IPS-15b (cell line): ENCODE measurements around the gene NAV2.
"Not testable (repeated sequence)": the region's sequence is repeated elsewhere in the genome, so short reads cannot be mapped to it uniquely, and the experiment has no call there.

Experiments used
- H3K27me3 ChIP-seq: one replicate; pipeline ENCODE4 v1.6.1; 2013; ENCODE audit warnings: low read length; ENCODE audit not compliant: control insufficient read depth, insufficient read depth
- H3K36me3 ChIP-seq: one replicate; pipeline ENCODE4 v1.6.1; 2013; ENCODE audit warnings: low read length; ENCODE audit not compliant: control insufficient read depth, insufficient read depth
- H3K4me1 ChIP-seq: one replicate; pipeline ENCODE4 v1.6.1; 2013; ENCODE audit warnings: mild to moderate bottlenecking, low read length; ENCODE audit not compliant: control insufficient read depth, insufficient read depth
- H3K4me3 ChIP-seq: one replicate; pipeline ENCODE4 v1.5.1; 2013; ENCODE audit warnings: low read depth, low read length
- H3K9ac ChIP-seq: one replicate; pipeline ENCODE4 v1.6.1; 2013; ENCODE audit warnings: low read depth, mild to moderate bottlenecking, low read length
- H3K9me3 ChIP-seq: one replicate; pipeline ENCODE4 v1.6.1; 2013; ENCODE audit warnings: mild to moderate bottlenecking, low read length; ENCODE audit not compliant: control insufficient read depth, insufficient read depth

Gene NAV2

GRCh38 chr11:20002312-20003216, 289.9 kb downstream of the NAV2 start:
- Histone ChIP-seq H3K4me3 (no peak overlapping the region), H3K27me3 (peaks cover 21% of the 10 kb centered on the region), H3K9ac (no peak overlapping the region), H3K36me3 (no peaks in the 10 kb centered on the region), H3K4me1 (peaks cover 29% of the 10 kb centered on the region), H3K9me3 (no peaks in the 10 kb centered on the region)

- H3K36me3 ChIP-seq = no peaks in the 10 kb centered on the region
- no peak overlapping the region for H3K4me3 ChIP-seq
- H3K9ac ChIP-seq = no peak overlapping the region
- H3K27me3 ChIP-seq = peaks cover 14% of the 10 kb centered on the region
- H3K4me1 ChIP-seq = peaks cover 29% of the 10 kb centered on the region
- no peaks in the 10 kb centered on the region for H3K9me3 ChIP-seq
These were observed 290.7 kb downstream of the NAV2 start for GRCh38 chr11:20003351-20003750.

- Histone ChIP-seq H3K4me1 (peaks cover 25% of the 10 kb centered on the region), H3K27me3 (peaks cover 6% of the 10 kb centered on the region), H3K9ac (no peak overlapping the region), H3K36me3 (no peaks in the 10 kb centered on the region), H3K4me3 (no peak overlapping the region), H3K9me3 (no peaks in the 10 kb centered on the region)
These were observed 292.2 kb downstream of the NAV2 start for GRCh38 chr11:20004866-20005265.

DNA sequence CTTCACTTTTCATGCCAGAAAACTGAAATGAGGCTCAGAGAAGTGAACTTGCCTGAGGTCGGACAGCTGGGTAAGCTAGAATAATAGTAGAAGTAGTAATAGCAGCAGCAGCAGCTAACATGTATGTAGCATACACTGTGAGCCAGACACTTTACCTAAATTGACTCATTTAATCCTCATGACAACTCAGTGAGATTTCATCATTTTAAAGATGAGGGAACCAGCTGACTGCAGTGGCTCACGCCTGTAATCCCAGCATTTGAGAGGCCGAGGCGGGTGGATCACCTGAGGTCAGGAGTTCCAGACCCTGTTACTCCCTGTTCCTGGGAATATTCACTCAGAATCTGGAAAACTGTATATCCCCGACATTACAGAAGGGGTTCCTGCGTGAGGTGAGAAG, 293.1 kb downstream of the NAV2 start:
- Histone ChIP-seq H3K9ac (no peak overlapping the region), H3K27me3 (peaks cover 6% of the 10 kb centered on the region)

GRCh38 chr11:20006618-20007017, 294.0 kb downstream of the NAV2 start:
- H3K27me3 ChIP-seq, H3K9ac ChIP-seq, H3K4me3 ChIP-seq, H3K9me3 ChIP-seq, H3K36me3 ChIP-seq: not testable (repeated sequence)
- H3K4me1 ChIP-seq = peaks cover 15% of the 10 kb centered on the region

More for the DNA sequence above, 293.1 kb downstream of the NAV2 start:
- no peaks in the 10 kb centered on the region for H3K36me3 ChIP-seq
- H3K4me3 ChIP-seq = no peak overlapping the region
- no peaks in the 10 kb centered on the region for H3K9me3 ChIP-seq
- H3K4me1 ChIP-seq = peaks cover 22% of the 10 kb centered on the region

DNA sequence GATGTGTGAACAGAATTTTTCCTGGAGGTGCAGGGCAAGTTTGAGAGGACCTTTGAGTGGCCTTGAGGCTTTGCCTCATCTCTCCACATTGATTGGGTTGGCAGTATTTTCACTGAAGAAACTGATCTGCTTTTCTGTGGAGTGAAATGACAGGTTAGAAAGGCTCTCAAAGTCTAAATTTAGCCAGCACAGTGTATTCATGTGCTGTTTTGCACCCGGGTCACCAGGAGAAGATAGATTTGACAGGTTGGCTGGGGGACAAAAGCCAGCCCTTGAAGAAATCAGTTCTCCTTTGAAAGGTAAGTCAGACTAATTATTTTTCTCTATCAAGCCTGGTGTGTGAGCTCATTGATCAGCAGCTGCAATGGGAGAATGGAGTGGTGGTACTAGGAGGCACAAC, 294.7 kb downstream of the NAV2 start:
- no peak overlapping the region for H3K9ac ChIP-seq
- peaks cover 8% of the 10 kb centered on the region for H3K4me1 ChIP-seq
- no peaks in the 10 kb centered on the region for H3K36me3 ChIP-seq
- H3K27me3 ChIP-seq = peaks cover under 1% of the 10 kb centered on the region
- no peaks in the 10 kb centered on the region for H3K9me3 ChIP-seq
- H3K4me3 ChIP-seq = no peak overlapping the region

GRCh38 chr11:20008190-20008870, 295.7 kb downstream of the NAV2 start:
- Histone ChIP-seq H3K27me3 (no peaks in the 10 kb centered on the region), H3K36me3 (no peaks in the 10 kb centered on the region), H3K4me1 (peaks cover 3% of the 10 kb centered on the region), H3K9me3 (no peaks in the 10 kb centered on the region), H3K9ac (no peak overlapping the region), H3K4me3 (no peak overlapping the region)

- H3K4me1 ChIP-seq = peaks cover 3% of the 10 kb centered on the region
- H3K9me3 ChIP-seq = no peaks in the 10 kb centered on the region
- H3K27me3 ChIP-seq = no peaks in the 10 kb centered on the region
- H3K36me3 ChIP-seq = no peaks in the 10 kb centered on the region
- no peak overlapping the region for H3K9ac ChIP-seq
- H3K4me3 ChIP-seq = no peak overlapping the region
These were observed 296.4 kb downstream of the NAV2 start for GRCh38 chr11:20008871-20009644.

DNA sequence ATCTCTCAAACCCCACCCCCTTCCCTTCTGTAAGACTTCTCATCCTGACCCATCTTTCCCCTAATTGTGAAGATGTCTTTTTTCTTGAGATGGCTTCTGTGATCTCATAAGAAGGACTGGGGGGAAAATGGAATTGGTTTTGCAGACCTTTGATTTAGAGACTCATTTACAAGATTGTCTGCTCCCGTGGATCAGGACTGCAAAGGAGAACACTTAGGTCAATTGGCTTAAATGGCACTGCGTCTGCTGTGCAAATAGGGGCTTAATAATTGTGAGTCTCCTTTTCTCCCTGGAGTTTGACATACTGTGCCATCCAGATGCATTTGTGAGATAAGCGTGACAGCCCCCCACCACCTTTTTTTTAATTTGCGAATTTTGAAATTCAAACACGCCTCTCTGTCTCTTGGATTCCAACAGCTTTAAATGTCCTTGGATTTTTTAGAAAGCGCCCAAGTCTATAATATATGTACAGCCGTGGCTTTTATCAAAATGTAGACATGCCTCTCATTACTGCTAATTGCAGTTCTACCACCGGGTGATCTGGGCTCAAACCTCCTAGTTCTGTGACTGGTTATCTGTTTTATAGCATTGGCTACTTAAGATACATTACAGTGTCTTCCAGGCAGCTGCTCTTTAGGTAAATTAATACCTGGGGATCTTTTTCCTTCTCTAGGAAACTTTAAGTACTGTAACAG, 297.7 kb downstream of the NAV2 start:
- Histone ChIP-seq H3K27me3 (no peaks in the 10 kb centered on the region), H3K9ac (no peak overlapping the region)

DNA sequence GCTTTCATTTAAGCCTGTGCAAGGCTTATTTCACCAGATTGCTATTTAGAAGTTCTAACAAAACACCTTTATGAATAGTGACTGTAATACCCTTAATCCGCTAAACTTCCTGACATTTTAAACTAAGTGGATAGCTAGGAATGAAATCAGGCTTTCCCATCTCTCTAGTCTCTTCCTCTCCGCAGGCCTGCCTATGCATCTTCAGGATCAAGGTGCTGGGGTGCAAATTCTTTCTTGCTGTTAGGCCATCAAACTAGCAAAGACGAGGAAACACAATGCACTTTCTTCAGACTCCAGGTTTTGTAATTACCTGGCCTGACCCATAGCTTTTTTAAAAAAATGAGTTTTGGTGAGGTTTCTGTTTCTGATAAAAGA, 298.2 kb downstream of the NAV2 start:
- peaks cover 3% of the 10 kb centered on the region for H3K4me1 ChIP-seq

More for the DNA sequence above, 297.7 kb downstream of the NAV2 start:
- Histone ChIP-seq H3K4me1 (peaks cover 3% of the 10 kb centered on the region), H3K4me3 (no peak overlapping the region), H3K9me3 (no peaks in the 10 kb centered on the region), H3K36me3 (no peaks in the 10 kb centered on the region)

GRCh38 chr11:20011307-20011951, 298.8 kb downstream of the NAV2 start:
- no peak overlapping the region for H3K9ac ChIP-seq
- no peaks in the 10 kb centered on the region for H3K36me3 ChIP-seq
- no peaks in the 10 kb centered on the region for H3K27me3 ChIP-seq
- H3K4me1 ChIP-seq = peaks cover 3% of the 10 kb centered on the region
- no peak overlapping the region for H3K4me3 ChIP-seq
- no peaks in the 10 kb centered on the region for H3K9me3 ChIP-seq

More for the DNA sequence above, 298.2 kb downstream of the NAV2 start:
- Histone ChIP-seq H3K4me3 (no peak overlapping the region), H3K27me3 (no peaks in the 10 kb centered on the region), H3K9me3 (no peaks in the 10 kb centered on the region), H3K9ac (no peak overlapping the region), H3K36me3 (no peaks in the 10 kb centered on the region)
